K562 (cell line): Measurements from ENCODE around the gene DGKA. TPM values are rescaled to one million over a fixed set of nuclear protein-coding genes. Genes with fewer than 3 reads are reported as not detected.

Experiments used
- ATAC-seq: fragments of 200-7000 bp; cut with Tn5 transposase; 3 replicates; pipeline ENCODE4 v1.9.1; 2020; ENCODE audit warnings: moderate library complexity
- BruUV-seq: library from RNA; stranded (reverse); fragments of 400-500 nt; replicated peaks from 2 replicates; lab custom pipeline; 2021; lab: Mats Ljungman, UMichigan
- CTCF ChIA-PET: fragments of 300-600 bp; formaldehyde crosslinking; extraction: SDS; loops from one replicate; lab custom pipeline; 2021; ENCODE audit warnings: low intra/inter-chr PET ratio; lab: Yijun Ruan, JAX
- POLR2A ChIA-PET: fragments of 300-600, 350-650 bp; sonication (Branson Sonifier 250); formaldehyde crosslinking; extraction: SDS; loops from one replicate; lab custom pipeline; 2021; ENCODE audit warnings: antibody characterized with exemption, inconsistent platforms; lab: Yijun Ruan, JAX
- DNase-seq, 4 experiments: peaks; one replicate each; pipeline versions ENCODE4 v3.0.0 to v3.0.0-alpha.2; 2011 to 2018; ENCODE audit warnings: low spot score in 3 of 4, mixed read lengths in 3 of 4; ENCODE audit errors: extremely low read depth in 1 of 4
- FAIRE-seq: peaks from 2 replicates; lab custom pipeline; 2011; peaks lifted over from hg19 to GRCh38; lab: Jason Lieb, UNC
- H2AFZ ChIP-seq: 2 replicates; pipeline ENCODE4 v1.6.0; 2011; ENCODE audit warnings: low read depth, low read length, control low read depth, inconsistent platforms
- H3K27ac ChIP-seq: fragments of 200-600 bp; 3 replicates; pipeline ENCODE4 v1.8.0; 2011; ENCODE audit warnings: low read depth, mild to moderate bottlenecking, control low read depth, inconsistent platforms, low read length, moderate library complexity, mixed read lengths; ENCODE audit errors: extremely low read depth
- H3K27me3 ChIP-seq, 2 experiments: fragments of 300-600 bp in 1 of 2; 2 replicates in 1 of 2; 3 replicates in 1 of 2; pipeline versions ENCODE4 v1.6.0 to v1.8.0; 2011; ENCODE audit warnings: inconsistent platforms in 2 of 2, low read length in 2 of 2, mild to moderate bottlenecking in 1 of 2, mixed read lengths in 1 of 2, moderate library complexity in 1 of 2; ENCODE audit not compliant: control insufficient read depth in 2 of 2, insufficient read depth in 2 of 2
- H3K36me3 ChIP-seq: fragments of 300-600 bp; 3 replicates; pipeline ENCODE4 v1.8.0; 2011; ENCODE audit warnings: mild to moderate bottlenecking, low read length, inconsistent platforms; ENCODE audit not compliant: control insufficient read depth, insufficient read depth
- H3K4me1 ChIP-seq, 2 experiments: fragments of 200-600 bp in 1 of 2; replicated peaks in 1 of 2; 2 replicates in 1 of 2; 3 replicates in 1 of 2; pipeline versions ENCODE4 v1.5.1 to v1.8.0; 2011; ENCODE audit warnings: inconsistent platforms in 2 of 2, low read length in 2 of 2, mild to moderate bottlenecking in 1 of 2, mixed read lengths in 1 of 2, moderate library complexity in 1 of 2; ENCODE audit not compliant: control insufficient read depth in 2 of 2, insufficient read depth in 2 of 2
- H3K4me2 ChIP-seq: 2 replicates; pipeline ENCODE4 v1.6.1; 2011; ENCODE audit warnings: low read length, control low read depth, inconsistent platforms, mixed read lengths; ENCODE audit not compliant: insufficient read depth
- H3K4me3 ChIP-seq: fragments of 200-600 bp; sonication (generic), shearing (Covaris generic); 2 replicates; pipeline ENCODE4 v1.5.1; 2016; ENCODE audit warnings: control low read depth, inconsistent platforms
- H3K79me2 ChIP-seq: fragments of 200-600 bp; 3 replicates; pipeline ENCODE4 v1.8.0; 2011; ENCODE audit warnings: low read length, inconsistent platforms; ENCODE audit not compliant: control insufficient read depth, insufficient read depth
- H3K9ac ChIP-seq, 2 experiments: 2 replicates each; pipeline versions ENCODE4 v1.6.0 to v1.6.1; 2011; ENCODE audit warnings: low read depth in 2 of 2, low read length in 2 of 2, control low read depth in 1 of 2, inconsistent platforms in 1 of 2, mild to moderate bottlenecking in 1 of 2, mixed read lengths in 1 of 2; ENCODE audit not compliant: insufficient read depth in 1 of 2
- H3K9me1 ChIP-seq: one replicate; pipeline ENCODE4 v1.6.0; 2011; ENCODE audit warnings: inconsistent platforms, mild to moderate bottlenecking, low read length, moderate library complexity; ENCODE audit not compliant: control insufficient read depth, insufficient read depth
- H3K9me3 ChIP-seq: replicated peaks from 2 replicates; pipeline ENCODE4 v1.5.1; 2011; ENCODE audit warnings: low read depth, low read length, inconsistent platforms; ENCODE audit not compliant: control insufficient read depth, insufficient read depth
- H4K20me1 ChIP-seq: replicated peaks from 2 replicates; pipeline ENCODE4 v1.6.1; 2011; ENCODE audit warnings: low read length, inconsistent platforms, mixed read lengths; ENCODE audit not compliant: control insufficient read depth, insufficient read depth
- EWSR1 ChIP-seq: fragments of 450-650 bp; IDR thresholded peaks from 2 replicates; pipeline ENCODE4 v1.6.1; 2018; ENCODE audit warnings: borderline replicate concordance, mild to moderate bottlenecking, low read depth, moderate library complexity; ENCODE audit not compliant: partially characterized antibody
- NFE2L1 ChIP-seq: fragments of 450-650 bp; IDR thresholded peaks from 2 replicates; pipeline ENCODE4 v1.6.1; 2016; ENCODE audit warnings: missing genetic modification characterization, low read depth, mild to moderate bottlenecking, missing compliant biosample characterization, moderate library complexity, borderline replicate concordance
- PHB2 ChIP-seq: fragments of 450-650 bp; IDR thresholded peaks from 2 replicates; pipeline ENCODE4 v1.6.1; 2017; ENCODE audit warnings: low read depth
- SAFB2 ChIP-seq: fragments of 200-400 bp; formaldehyde crosslinking; IDR thresholded peaks from 2 replicates; pipeline ENCODE4 v1.6.1; 2018; ENCODE audit warnings: borderline replicate concordance, low read length, low read depth, moderate library complexity; ENCODE audit not compliant: severe bottlenecking
- ZC3H8 ChIP-seq: fragments of 450-650 bp; IDR thresholded peaks from 2 replicates; pipeline ENCODE4 v1.6.1; 2017
- ZNF239 ChIP-seq: fragments of 250-450 bp; sonication (Bioruptor Pico); IDR thresholded peaks from 2 replicates; pipeline ENCODE4 v1.4.0; 2020; ENCODE audit warnings: mild to moderate bottlenecking
- ZNF436 ChIP-seq: fragments of 250-450, 450-650 bp; sonication (Bioruptor Pico); formaldehyde crosslinking; IDR thresholded peaks from 2 replicates; pipeline ENCODE4 v1.7.0; 2020; ENCODE audit warnings: mild to moderate bottlenecking
- ZNF764 ChIP-seq: fragments of 250-450 bp; sonication (Bioruptor Pico); IDR thresholded peaks from 2 replicates; pipeline ENCODE4 v1.4.0; 2020; ENCODE audit warnings: low read depth, mild to moderate bottlenecking, moderate library complexity
- WGBS: fragments of 100-300 bp; shearing (Covaris generic); methylation state at CpG from one replicate; pipeline ENCODE4 v1.1.6; 2016; ENCODE audit warnings: low coverage, mixed read lengths; ENCODE audit not compliant: insufficient coverage; ENCODE audit errors: missing lambda C conversion rate; 5-methylcytosine and 5-hydroxymethylcytosine counted together
- in situ Hi-C: fragments of 300-500 bp; cut with MboI; formaldehyde crosslinking; loops from 4 replicates; pipeline ENCODE4 v1.15.0; 2018; ENCODE audit warnings: inconsistent platforms, mixed read lengths
- intact Hi-C: fragments of 100-400 bp; cut with micrococcal nuclease; formaldehyde crosslinking; loops from 2 replicates; pipeline ENCODE4 v1.14.2; 2022
- polyA plus RNA-seq, 8 experiments: library from polyadenylated mRNA; depleted of rRNA in 4 of 8; stranded (reverse) in 5 of 8; unstranded in 3 of 8; fragments of >200 nt; fragmentation: Nextera tagmentation in 2 of 8; fragmentation: Illumina TruSeq in 1 of 8; extraction: Ambion mirVana in 2 of 8; extraction: Trizol in 1 of 8; gene quantifications; 2 replicates each; pipeline versions ENCODE4 v1.2.1 to v1.2.3, GENCODE V29; 2011 to 2014; ENCODE audit warnings: inconsistent platforms in 1 of 8, missing spikeins in 1 of 8
- total RNA-seq, 7 experiments: library from RNA; depleted of rRNA in 6 of 7; stranded (reverse); fragments of >200 nt in 6 of 7; fragmentation: Illumina TruSeq in 2 of 7; extraction: Trizol in 2 of 7; gene quantifications; 2 replicates each; pipeline versions ENCODE4 v1.2.1 to v1.2.3, GENCODE V29; 2011 to 2021; ENCODE audit warnings: low replicate concordance in 1 of 7
- TF ChIP-seq, protein P1 (sequence below), 2 experiments: fragments of 450-650 bp; IDR thresholded peaks; 2 replicates each; pipeline ENCODE4 v1.6.1; 2018; ENCODE audit warnings: mild to moderate bottlenecking in 2 of 2, low read depth in 1 of 2; ENCODE audit not compliant: partially characterized antibody in 2 of 2
- TF ChIP-seq, protein P2 (sequence below): fragments of 250-450 bp; sonication (Bioruptor Pico); IDR thresholded peaks from 2 replicates; pipeline ENCODE4 v1.5.0; 2021
- TF ChIP-seq, protein P3 (sequence below): IDR thresholded peaks from 3 replicates; pipeline ENCODE4 v1.6.1; 2011; ENCODE audit warnings: borderline replicate concordance, mild to moderate bottlenecking; ENCODE audit not compliant: insufficient read length, insufficient read depth
- TF ChIP-seq, protein P4 (sequence below): fragments of 250-450 bp; sonication (Bioruptor Pico); IDR thresholded peaks from 2 replicates; pipeline ENCODE4 v1.5.1; 2021; ENCODE audit warnings: mild to moderate bottlenecking

The DGKA gene
- total and polyA plus RNA-seq, 9 of the 15 experiments (the other 6 are each of a cell fraction or from before 2014, with no cell fraction given) = 3.4 to 12.4 (median 6.2) TPM

- TF ChIP-seq, protein P1, sequence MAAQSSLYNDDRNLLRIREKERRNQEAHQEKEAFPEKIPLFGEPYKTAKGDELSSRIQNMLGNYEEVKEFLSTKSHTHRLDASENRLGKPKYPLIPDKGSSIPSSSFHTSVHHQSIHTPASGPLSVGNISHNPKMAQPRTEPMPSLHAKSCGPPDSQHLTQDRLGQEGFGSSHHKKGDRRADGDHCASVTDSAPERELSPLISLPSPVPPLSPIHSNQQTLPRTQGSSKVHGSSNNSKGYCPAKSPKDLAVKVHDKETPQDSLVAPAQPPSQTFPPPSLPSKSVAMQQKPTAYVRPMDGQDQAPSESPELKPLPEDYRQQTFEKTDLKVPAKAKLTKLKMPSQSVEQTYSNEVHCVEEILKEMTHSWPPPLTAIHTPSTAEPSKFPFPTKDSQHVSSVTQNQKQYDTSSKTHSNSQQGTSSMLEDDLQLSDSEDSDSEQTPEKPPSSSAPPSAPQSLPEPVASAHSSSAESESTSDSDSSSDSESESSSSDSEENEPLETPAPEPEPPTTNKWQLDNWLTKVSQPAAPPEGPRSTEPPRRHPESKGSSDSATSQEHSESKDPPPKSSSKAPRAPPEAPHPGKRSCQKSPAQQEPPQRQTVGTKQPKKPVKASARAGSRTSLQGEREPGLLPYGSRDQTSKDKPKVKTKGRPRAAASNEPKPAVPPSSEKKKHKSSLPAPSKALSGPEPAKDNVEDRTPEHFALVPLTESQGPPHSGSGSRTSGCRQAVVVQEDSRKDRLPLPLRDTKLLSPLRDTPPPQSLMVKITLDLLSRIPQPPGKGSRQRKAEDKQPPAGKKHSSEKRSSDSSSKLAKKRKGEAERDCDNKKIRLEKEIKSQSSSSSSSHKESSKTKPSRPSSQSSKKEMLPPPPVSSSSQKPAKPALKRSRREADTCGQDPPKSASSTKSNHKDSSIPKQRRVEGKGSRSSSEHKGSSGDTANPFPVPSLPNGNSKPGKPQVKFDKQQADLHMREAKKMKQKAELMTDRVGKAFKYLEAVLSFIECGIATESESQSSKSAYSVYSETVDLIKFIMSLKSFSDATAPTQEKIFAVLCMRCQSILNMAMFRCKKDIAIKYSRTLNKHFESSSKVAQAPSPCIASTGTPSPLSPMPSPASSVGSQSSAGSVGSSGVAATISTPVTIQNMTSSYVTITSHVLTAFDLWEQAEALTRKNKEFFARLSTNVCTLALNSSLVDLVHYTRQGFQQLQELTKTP (IDR thresholded peaks at IDR 0.05; ENCODE audit: low read depth in 1 of 2, partially characterized antibody in 2 of 2) = no peak
Measured at GRCh38 chr12:55935738-55936151, 4.8 kb downstream of the DGKA start (continued).

DNA sequence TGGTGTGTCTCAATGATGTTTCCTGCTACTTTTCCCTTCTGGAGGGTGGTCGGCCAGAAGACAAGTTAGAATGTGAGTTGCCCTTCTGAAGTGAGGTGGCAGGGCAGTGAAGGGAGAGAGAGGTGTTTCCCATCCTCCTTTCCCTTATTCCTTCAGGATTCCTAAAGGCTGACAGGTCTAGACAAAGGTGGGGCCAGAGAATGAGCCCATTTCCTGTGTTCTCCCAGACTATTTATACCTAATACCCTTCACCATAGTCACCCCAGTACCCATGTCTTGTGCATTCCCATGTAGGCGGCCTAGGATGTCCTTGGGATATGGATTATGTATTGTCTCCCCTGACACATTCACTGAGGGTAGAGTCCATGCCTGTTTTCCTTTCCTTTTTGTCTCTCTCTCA, 7.0 kb downstream of the DGKA start:
- H3K9me3 ChIP-seq = no peaks in the 10 kb centered on the region

More for the DNA sequence above, 7.0 kb downstream of the DGKA start:
- Histone ChIP-seq H3K36me3 (no peaks in the 10 kb centered on the region), H3K79me2 (no peaks in the 10 kb centered on the region), H2AFZ (no peak overlapping the region), H3K4me3 (no peak overlapping the region), H4K20me1 (no peaks in the 10 kb centered on the region), H3K4me2 (no peak overlapping the region), H3K9me1 (no peaks in the 10 kb centered on the region), H3K27me3 (no peaks in the 10 kb centered on the region; a peak in 1 of 5 replicates), H3K9ac (no peak overlapping the region), H3K4me1 (peaks cover 7 to 13% of the 10 kb centered on the region in 2 experiments; a peak in 4 of 5 replicates), H3K27ac (no peak overlapping the region)
- intact Hi-C loops (no loop called here), in situ Hi-C loops (no loop called here)
- DNase-seq = no peak
- FAIRE-seq = no peak
- no peak for ATAC-seq
- ChIA-PET CTCF (no interaction called here), POLR2A (interaction anchor here (0.6 kb wide), 1 partner anchor 219 kb away, joined by 5 read pairs; no protein-coding TSS in a partner anchor)
- WGBS = 21% methylated on average over 2 of the region's 2 CpGs
- TF ChIP-seq ZNF239 (CRISPR knock-in tag) (no peak), ZNF436 (CRISPR knock-in tag) (no peak), ZNF764 (no peak), EWSR1 (no peak), NFE2L1 (tag) (no peak), ZC3H8 (no peak), PHB2 (no peak), SAFB2 (no peak)
- TF ChIP-seq, protein P2, sequence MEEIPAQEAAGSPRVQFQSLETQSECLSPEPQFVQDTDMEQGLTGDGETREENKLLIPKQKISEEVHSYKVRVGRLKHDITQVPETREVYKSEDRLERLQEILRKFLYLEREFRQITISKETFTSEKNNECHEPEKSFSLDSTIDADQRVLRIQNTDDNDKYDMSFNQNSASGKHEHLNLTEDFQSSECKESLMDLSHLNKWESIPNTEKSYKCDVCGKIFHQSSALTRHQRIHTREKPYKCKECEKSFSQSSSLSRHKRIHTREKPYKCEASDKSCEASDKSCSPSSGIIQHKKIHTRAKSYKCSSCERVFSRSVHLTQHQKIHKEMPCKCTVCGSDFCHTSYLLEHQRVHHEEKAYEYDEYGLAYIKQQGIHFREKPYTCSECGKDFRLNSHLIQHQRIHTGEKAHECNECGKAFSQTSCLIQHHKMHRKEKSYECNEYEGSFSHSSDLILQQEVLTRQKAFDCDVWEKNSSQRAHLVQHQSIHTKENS = no peak
- TF ChIP-seq, protein P3, sequence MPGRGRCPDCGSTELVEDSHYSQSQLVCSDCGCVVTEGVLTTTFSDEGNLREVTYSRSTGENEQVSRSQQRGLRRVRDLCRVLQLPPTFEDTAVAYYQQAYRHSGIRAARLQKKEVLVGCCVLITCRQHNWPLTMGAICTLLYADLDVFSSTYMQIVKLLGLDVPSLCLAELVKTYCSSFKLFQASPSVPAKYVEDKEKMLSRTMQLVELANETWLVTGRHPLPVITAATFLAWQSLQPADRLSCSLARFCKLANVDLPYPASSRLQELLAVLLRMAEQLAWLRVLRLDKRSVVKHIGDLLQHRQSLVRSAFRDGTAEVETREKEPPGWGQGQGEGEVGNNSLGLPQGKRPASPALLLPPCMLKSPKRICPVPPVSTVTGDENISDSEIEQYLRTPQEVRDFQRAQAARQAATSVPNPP = no peak
- TF ChIP-seq, protein P4, sequence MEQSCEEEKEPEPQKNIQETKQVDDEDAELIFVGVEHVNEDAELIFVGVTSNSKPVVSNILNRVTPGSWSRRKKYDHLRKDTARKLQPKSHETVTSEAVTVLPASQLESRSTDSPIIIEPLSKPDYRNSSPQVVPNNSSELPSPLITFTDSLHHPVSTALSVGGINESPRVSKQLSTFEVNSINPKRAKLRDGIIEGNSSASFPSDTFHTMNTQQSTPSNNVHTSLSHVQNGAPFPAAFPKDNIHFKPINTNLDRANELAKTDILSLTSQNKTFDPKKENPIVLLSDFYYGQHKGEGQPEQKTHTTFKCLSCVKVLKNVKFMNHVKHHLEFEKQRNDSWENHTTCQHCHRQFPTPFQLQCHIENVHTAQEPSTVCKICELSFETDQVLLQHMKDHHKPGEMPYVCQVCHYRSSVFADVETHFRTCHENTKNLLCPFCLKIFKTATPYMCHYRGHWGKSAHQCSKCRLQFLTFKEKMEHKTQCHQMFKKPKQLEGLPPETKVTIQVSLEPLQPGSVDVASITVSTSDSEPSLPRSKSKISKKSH (CRISPR knock-in tag) = no peak
- BruUV-seq = no TSS peak
